ENCODE measurements around the gene RNF150.

The RNF150 gene

GRCh38 chr4:140903522-140904475 is 229.5 kb downstream of the RNF150 start:
- no peak for FAIRE-seq

GRCh38 chr4:140901736-140902336 is 231.4 kb downstream of the RNF150 start:
- no peak for FAIRE-seq

DNA sequence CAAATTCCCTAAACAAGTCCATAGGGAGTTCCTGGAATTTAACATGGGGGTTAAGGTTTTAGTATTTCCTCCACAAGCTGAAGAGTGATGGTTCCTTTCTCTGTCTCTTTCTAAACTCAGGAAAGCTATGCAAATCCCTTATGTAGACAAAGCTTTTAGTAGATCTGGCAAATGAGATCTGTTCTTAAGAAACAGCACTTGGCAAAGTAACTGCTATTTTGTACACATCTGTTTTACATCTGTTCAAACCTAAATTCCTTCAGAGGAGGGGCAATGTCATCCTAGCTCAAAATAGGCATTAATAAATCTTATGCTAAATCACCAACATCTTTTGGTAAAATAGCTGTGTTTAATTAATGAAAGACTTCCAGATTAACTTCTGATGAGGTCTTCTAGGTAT is 239.3 kb downstream of the RNF150 start:
- no peak for FAIRE-seq

DNA sequence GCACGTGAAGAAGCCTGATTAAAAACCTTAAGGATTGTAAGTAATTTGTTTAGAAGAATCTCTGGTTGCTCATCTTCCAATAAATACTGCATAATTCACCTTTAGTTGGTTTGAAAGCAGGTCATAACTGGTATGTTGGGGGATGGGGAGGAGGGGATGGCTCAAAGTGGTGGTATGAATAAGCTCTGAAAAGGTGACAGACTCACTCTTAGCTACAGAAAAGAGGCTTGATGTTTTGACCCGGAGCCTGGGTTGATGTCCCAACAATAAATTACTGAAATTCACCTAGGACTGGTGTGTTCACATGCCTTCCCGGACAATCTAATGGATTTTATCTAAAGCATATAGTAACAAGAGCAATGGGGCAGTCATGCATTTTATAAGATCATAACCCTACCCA is 245.2 kb downstream of the RNF150 start:
- FAIRE-seq, result no peak

DNA sequence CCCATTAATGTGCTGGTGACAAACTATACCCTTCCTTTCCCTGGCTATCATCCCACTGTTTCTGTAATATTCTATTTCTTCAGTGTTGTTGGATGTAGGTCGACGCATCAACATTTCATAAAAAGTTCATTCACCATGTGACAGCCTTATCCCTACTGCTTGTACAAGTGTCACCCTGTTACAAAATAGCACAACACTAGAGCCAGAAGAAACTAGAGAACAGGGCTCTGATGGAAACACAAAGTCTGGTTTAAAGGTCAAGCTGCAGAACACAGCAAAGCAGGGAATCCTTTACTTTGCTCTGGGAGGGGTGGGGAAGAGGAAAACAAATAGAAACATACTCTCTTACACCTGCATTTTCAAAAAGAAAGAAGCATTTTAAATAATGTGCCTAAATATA is 245.8 kb downstream of the RNF150 start:
- FAIRE-seq, result no peak

DNA sequence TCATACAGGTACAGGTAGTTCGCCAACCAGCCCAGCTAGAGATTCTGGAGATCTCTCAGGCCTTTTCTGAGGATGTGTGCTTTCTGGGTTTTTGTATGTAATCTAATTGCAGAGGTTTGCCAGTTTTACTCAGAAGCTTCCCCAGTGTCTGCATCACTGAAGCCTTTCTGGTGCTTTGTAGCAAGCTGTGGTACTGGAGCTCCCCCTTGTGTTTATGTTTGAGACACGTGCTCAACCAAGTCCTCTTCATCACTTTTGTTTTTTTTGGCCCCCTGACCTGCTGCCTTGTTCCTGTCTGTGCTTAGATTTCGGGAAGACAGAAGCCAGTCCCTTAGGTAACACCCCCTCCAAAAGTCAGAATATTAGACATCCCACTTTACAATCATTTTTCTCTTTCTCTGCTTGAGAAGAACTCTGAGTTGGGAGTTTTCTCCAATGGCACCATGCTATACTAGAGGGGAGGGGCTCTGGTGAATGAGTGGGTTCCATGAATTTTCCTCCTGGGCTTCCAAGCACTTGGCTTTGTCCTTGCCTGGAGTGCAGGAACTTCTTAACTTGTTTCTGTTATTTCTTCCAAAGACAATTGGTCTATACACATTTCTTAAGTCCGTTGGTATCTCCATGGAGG is 248.7 kb downstream of the RNF150 start:
- FAIRE-seq, result no peak

GRCh38 chr4:140877781-140878180 is 255.5 kb downstream of the RNF150 start:
- no peak for FAIRE-seq

DNA sequence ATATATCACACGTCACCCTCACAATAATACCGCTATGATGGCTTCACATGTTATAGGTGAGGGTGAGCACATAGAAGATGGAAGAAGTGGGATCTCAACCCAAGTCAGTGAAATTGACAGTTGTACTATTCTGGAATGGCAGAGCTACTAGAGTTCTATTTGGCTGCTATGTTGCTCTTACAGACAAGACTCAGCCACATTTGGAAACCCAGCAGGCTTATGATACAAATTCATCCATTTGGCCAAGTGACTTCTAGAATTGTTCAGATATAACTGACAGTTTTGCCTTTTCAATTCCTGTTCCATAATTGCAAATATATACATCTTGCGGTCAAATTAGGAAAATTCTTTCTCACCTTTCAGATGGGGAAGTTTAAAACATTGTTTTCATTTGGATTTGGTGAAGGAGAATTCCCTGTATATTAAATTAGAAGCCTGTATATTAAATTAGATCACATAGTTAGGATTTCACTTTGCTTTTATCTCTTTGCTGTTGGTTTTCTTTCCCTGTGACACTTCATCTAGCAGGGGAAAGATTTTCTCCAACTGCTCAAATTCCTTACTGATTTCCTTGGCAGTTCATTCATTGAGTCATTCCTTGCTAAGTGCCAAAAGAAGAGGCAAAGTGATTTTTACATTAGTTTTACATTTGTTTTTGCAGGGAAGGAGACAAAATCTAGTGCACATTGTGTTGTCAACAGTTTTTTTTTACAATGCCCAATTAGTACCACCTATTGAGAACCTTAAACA is 256.5 kb downstream of the RNF150 start:
- no peak for FAIRE-seq

- FAIRE-seq, result no peak
Observed at GRCh38 chr4:140875746-140876452, 257.4 kb downstream of the RNF150 start.

- no peak for FAIRE-seq
Observed at GRCh38 chr4:140874056-140874455, 259.2 kb downstream of the RNF150 start.

GRCh38 chr4:140871368-140871767 is 261.9 kb downstream of the RNF150 start:
- FAIRE-seq, result no peak

- FAIRE-seq, result no peak
Observed at GRCh38 chr4:140870427-140870826, 262.8 kb downstream of the RNF150 start.

- FAIRE-seq, result no peak
Observed at GRCh38 chr4:140869446-140869845, 263.8 kb downstream of the RNF150 start.

- no peak for FAIRE-seq
Observed at GRCh38 chr4:140867356-140867755, 265.9 kb downstream of the RNF150 start.

GRCh38 chr4:140866492-140867005 is 266.7 kb downstream of the RNF150 start:
- FAIRE-seq, result no peak

DNA sequence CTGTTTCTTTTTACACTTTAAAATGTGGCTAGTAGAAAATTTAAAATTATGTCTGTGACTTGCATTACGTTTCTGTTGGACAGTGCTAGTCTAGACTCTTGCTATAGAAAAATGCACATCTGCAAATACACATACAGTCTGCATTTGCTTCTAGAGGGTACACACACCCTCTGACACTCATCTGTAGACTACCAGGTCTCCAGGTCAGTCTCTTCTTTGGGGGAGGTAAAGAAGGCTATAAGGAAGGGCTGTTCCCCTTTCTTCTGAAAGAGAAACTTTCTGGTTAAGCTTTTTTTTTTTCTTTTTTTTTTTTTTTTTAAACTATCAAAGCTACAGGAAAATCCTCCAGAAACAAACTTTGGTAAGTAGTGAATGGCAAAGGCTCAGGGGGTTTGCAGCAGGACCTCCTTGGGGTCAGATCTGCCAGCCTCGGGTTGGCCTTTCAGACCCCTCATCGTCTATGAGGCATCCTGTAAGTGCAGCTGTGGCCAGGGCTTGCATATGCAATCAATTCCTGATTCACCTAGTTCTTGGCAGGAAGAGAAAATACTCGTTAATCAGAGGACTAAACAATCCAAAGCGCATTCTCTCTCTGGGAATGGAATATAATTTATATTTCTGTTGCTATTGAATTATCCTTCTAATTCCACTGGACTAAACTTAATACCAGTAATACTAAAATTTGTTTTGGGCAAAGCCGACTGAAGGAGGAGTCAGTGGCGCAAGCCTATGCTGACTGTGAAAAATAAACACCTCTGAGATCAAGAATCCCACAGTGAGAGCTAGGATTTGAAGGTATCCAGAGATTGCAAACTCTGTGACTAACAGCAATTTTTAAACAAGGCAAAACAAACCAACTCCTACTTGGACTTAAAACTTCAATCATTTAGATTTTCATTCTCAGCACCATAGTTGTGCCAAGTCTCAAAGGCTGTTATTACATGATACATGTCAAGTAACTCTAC is 267.7 kb downstream of the RNF150 start:
- FAIRE-seq, result no peak

- no peak for FAIRE-seq
Observed at GRCh38 chr4:140863197-140863596, 270.1 kb downstream of the RNF150 start.

GRCh38 chr4:140862177-140862442 is 271.2 kb downstream of the RNF150 start:
- no peak for FAIRE-seq

DNA sequence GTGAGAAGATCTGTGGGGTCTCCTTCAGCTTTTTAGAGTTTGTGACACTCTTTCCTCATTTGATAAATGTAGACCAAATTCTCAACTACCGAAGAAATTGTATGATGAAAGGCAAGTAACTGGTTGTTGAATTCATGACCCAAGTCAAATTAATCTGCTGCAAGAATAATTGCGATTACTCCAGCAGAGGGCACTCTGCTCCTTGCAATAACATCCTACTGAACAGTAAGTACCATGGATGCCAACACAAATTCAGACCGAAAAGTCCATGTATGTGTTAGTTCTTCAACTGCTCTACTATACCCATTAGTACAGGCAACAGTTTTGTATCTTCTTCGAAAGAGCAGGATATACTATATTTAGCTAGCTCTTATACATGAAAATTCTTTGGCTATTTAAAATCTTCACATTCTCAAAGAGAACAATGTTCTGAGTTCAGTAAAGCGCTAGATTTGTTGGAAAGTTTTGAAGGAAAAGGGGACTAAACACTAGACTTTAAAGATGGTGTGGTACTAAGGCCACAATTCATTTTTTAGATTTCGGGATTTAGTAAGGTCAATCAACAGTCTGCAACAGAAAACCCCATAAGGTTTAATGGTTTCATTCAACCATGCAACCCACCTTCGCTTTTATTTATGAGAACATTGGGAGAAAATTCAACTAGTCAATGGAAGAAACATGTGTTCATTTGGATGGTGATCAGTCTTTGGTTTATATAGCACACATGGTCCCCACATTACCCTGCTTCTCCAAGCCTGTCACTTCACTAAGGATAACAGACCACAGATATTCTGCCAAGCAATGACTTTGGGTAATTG is 271.7 kb downstream of the RNF150 start:
- FAIRE-seq, result peak; percentile 96

- no peak for FAIRE-seq
Observed at GRCh38 chr4:140858897-140859296, 274.4 kb downstream of the RNF150 start.

Measured in A204.1 (cell line).